COLO668 (cell line): ENCODE results near the gene TBC1D3H.
"Not testable (repeated sequence)": the region's sequence is repeated elsewhere in the genome, so short reads cannot be mapped to it uniquely, and the experiment has no call there.

Source experiments
- DNase-seq: peaks from one replicate; lab custom pipeline; 2025; ENCODE audit not compliant: unreplicated experiment; lab: John Stamatoyannopoulos, UW

TBC1D3H gene

GRCh38 chr17:36388385-36389245 is at the start of gene TBC1D3H:
TBC1D3H (minus strand) TSS chr17:36388435; CDS start chr17:36386895, 1,540 bp downstream.
- DNase-seq, result not testable (repeated sequence)

- not testable (repeated sequence) for DNase-seq
Observed at GRCh38 chr17:36428891-36429290, 40.7 kb upstream of the TBC1D3H start.

DNA sequence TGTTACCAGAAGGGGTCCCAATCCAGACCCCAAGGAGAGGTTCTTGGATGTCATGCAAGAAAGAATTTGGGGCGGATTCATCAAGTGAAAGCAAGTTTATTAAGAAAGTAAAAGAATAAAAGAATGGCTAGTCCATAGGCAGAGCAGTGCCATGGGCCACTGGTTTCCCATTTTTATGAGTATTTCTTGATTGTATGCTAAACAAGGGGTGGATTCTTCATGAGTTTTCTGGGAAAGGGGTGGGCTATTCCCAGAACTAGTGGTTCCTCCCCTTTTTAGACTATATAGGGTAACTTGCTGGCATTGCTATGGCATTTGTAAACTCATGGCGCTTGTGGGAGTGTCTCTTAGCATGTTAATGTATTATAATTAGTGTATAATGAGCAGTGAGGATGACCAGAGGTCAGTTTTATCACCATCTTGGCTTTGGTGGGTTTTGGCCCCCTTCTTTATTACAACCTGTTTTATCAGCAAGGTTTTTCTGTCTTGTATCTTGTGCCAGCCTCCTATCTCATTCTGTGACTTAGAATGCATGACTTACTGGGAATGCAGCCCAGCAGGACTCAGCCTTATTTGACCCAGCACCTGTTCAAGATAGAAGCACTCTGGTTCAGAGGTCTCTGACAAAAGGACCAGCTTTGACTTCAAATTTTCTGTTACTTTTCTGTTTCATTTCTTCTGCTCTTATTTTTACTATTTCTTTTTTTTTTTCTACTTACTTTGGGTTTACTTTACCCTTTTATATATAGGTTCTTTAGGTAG is 27.1 kb upstream of the TBC1D3H start:
- DNase-seq, result not testable (repeated sequence)

GRCh38 chr17:36390943-36391645 is 2.9 kb upstream of the TBC1D3H start:
- not testable (repeated sequence) for DNase-seq

GRCh38 chr17:36375938-36376337 is 12.3 kb downstream of the TBC1D3H start:
- DNase-seq, result not testable (repeated sequence)

DNA sequence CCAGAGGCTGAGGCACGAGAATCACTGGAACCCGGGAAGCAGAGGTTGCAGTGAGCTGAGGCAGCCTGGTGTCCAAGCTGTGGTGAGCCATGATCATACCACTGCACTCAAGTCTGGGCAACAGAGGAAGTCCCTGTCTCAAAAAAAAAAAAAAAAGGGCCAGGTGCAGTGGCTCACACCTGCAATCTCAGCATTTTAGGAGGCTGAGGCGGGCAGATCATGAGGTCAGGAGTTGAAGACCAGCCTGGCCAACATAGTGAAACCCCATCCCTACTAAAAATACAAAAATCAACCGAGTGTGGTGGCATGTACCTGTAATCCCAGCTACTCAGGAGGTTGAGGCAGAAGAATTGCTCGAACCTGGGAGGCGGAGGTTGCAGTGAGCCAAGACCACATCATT is 25.7 kb downstream of the TBC1D3H start:
- DNase-seq, result not testable (repeated sequence)
